ENCODE data around the gene LCE2D. TPM values are rescaled to one million over a fixed set of nuclear protein-coding genes. Genes with fewer than 3 reads are reported as not detected.
"Not testable (repeated sequence)": the region's sequence is repeated elsewhere in the genome, so short reads cannot be mapped to it uniquely, and the experiment has no call there.

The LCE2D gene
- total and polyA plus RNA-seq, 2 of the 4 experiments (the other 2 are of a cell fraction), result not detected

GRCh38 chr1:152666171-152666570 is 3.0 kb downstream of the LCE2D start:
- H3K56ac ChIP-seq (ENCODE audit: extremely low read depth, insufficient read depth, low read length); H3K9me3 ChIP-seq (ENCODE audit: control insufficient read depth, insufficient read depth, low read length); H3K4me2 ChIP-seq (ENCODE audit: low read depth, low read length); POLR2A ChIA-PET (ENCODE audit: unreplicated experiment); DNase-seq; H4K91ac ChIP-seq (ENCODE audit: insufficient read depth, low read depth, low read length); H2BK15ac ChIP-seq (ENCODE audit: low read depth, low read length); H4K8ac ChIP-seq (ENCODE audit: low read depth in 2 of 2, low read length in 2 of 2); ATAC-seq (ENCODE audit: low read depth); H3K27ac ChIP-seq (ENCODE audit: insufficient read depth, low read length); H2AFZ ChIP-seq (replicated peaks; ENCODE audit: low read length, poor library complexity); H4K20me1 ChIP-seq (ENCODE audit: insufficient read depth, low read length); H3K36me3 ChIP-seq (ENCODE audit: control insufficient read depth, insufficient read depth, low read length); BruUV-seq (replicated peaks); H3K9me1 ChIP-seq (ENCODE audit: insufficient read depth, low read length); H3K79me1 ChIP-seq (ENCODE audit: low read depth in 1 of 2, low read length in 2 of 2); H2BK120ac ChIP-seq (ENCODE audit: low read depth, low read length); H3K27me3 ChIP-seq (ENCODE audit: control insufficient read depth, insufficient read depth, low read length); dilution Hi-C loops (cut with HindIII; ENCODE audit: low sequenced_read_pairs, unreplicated experiment); H2BK20ac ChIP-seq (ENCODE audit: low read depth, low read length); H3K18ac ChIP-seq (ENCODE audit: low read depth, low read length); H2AK5ac ChIP-seq (ENCODE audit: low read depth, low read length); CTCF ChIA-PET; H3K14ac ChIP-seq (replicated peaks; ENCODE audit: low read depth, low read length); H2AK9ac ChIP-seq (replicated peaks; ENCODE audit: low read depth, low read length, poor library complexity); intact Hi-C loops (cut with micrococcal nuclease); H4K5ac ChIP-seq (ENCODE audit: low read depth, low read length); H3K4me3 ChIP-seq (ENCODE audit: insufficient read depth, low read depth, low read length); H3K4ac ChIP-seq (ENCODE audit: low read depth, low read length); H3K9ac ChIP-seq (ENCODE audit: low read depth, low read length); H2BK5ac ChIP-seq (ENCODE audit: low read depth, low read length, poor library complexity, severe bottlenecking); H3K4me1 ChIP-seq (ENCODE audit: control insufficient read depth, insufficient read depth, low read length); H3K23ac ChIP-seq (ENCODE audit: low read depth, low read length): not testable (repeated sequence)
- in situ Hi-C loops (cut with MboI; ENCODE audit: low sequenced_read_pairs), result loop anchor here (25.0 kb wide), 1 partner anchor 546 kb away; the partner anchor contains the start of genes LELP1 and PRR9
- WGBS, 2 experiments (ENCODE audit: extremely low coverage in 2 of 2, insufficient read length in 1 of 2), result no CpG with 5 or more reads among the region's 1 CpG
